Non-pigmented ciliary epithelial cell (primary cell): Measurements from ENCODE around the gene DDN.

Experiments
- DNase-seq: peaks from one replicate; pipeline ENCODE4 v3.0.0-alpha.2; 2010; ENCODE audit warnings: low read depth

Gene DDN

DNA sequence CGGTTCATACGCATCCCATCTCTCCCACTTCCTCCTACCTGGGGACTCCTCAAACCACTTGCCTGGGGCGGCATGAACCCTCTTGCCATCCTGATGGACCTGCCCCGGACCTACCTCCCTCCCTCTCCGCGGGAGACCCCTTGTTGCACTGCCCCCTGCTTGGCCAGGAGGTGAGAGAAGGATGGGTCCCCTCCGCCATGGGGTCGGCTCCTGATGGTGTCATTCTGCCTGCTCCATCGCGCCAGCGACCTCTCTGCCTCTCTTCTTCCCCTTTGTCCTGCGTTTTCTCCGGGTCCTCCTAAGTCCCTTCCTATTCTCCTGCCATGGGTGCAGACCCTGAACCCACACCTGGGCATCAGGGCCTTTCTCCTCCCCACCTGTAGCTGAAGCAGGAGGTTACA is 17.4 kb downstream of the DDN start:
- DNase-seq: no peak

DNA sequence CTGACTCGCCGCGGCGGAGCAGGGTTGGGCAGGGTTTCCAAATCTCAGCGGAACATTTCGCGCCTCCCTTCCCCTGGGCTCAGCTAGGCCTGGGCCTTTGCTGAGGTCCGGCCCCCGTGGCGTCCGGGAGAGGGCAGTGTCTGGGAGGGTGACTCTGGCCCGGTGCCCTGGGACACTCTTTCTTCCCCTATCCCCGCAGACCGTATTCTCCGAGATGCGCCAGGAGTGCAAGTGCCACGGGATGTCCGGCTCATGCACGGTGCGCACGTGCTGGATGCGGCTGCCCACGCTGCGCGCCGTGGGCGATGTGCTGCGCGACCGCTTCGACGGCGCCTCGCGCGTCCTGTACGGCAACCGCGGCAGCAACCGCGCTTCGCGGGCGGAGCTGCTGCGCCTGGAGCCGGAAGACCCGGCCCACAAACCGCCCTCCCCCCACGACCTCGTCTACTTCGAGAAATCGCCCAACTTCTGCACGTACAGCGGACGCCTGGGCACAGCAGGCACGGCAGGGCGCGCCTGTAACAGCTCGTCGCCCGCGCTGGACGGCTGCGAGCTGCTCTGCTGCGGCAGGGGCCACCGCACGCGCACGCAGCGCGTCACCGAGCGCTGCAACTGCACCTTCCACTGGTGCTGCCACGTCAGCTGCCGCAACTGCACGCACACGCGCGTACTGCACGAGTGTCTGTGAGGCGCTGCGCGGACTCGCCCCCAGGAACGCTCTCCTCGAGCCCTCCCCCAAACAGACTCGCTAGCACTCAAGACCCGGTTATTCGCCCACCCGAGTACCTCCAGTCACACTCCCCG is 18.0 kb downstream of the DDN start:
- no peak for DNase-seq

DNA sequence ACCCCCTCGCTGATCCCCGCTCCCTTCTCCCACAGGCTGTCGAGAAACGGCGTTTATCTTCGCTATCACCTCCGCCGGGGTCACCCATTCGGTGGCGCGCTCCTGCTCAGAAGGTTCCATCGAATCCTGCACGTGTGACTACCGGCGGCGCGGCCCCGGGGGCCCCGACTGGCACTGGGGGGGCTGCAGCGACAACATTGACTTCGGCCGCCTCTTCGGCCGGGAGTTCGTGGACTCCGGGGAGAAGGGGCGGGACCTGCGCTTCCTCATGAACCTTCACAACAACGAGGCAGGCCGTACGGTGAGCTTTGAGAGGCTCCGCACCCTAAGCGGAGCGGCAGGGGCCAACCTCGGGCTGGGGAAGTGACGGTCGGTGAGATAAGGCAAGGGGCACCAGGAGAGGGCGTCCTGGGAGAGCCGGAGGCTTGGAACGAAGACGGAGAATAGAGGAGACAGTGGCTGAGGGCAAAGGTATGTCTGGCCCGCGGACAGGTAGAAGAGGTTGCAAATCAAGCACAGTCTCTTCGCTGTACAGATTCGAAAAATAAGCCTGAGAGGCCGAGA is 18.7 kb downstream of the DDN start:
- no peak for DNase-seq

DNA sequence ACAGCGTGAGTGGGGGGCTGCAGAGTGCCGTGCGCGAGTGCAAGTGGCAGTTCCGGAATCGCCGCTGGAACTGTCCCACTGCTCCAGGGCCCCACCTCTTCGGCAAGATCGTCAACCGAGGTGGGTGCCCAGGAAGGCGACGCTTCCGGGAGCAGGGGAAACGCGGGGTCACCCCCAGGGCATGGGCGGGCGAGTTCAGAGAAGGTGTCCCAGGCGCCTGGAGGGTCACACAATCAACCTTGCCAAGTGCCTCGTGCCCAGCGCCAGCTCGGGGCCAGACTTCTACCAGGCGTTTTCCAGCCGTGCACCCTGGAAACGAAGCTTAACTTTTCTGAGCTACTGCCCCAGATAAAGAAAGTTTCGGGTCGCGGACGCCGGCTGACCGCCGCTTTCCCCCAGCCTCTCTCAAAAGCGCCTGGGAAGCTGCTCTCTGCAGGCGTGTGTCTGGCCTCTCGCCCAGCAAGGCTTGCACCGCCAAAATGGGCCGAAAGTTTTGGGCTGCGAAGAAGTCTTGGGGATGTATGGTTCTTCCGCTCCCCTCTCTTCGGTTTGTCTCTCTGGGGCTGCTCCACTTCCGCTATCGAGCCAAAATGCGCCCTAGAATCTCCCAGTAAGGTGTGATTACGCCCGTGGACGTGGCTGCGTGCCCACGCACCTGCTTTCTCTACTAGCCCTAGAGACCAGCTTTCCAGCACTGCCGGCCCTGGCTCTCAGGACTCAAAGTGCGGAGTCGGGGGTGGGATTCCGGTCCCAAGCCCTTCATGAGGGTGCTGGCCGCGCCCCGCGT is 19.4 kb downstream of the DDN start:
- DNase-seq: no peak

DNA sequence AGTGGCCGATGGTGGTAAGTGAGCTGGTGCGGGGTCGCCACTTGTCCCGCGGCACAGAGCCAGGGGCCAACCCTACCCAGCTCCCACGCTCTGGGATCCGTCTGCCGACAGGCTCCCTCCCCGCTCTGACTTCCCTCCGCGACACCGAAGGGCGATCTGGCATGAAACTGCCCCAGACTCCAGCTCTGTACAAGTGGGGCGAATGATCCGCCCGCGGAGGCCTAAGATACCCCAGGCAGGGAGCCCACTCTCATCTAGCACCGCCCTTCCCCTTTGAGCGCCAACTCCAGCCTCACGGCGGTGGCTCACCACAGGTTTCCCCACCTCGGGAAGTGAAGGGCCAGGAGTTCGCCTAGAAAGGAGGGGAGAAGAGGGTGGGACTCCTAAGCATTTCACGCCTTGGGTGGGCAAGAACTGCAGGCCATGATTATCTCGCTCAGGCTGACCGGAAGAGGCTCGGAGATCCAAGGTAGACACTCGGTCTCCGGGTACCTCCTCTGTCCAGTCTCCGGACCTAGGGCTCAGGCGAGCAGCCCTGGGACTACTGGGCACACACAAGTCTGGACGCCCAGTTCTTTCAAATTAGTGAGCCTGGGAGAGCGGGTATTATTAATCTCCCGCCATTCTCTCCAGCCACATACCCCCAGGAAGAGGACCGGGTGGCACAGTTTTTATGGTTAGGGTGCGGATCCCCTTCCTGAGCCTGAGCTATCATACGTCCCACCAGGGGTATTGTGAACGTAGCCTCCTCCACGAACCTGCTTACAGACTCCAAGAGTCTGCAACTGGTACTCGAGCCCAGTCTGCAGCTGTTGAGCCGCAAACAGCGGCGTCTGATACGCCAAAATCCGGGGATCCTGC is 20.2 kb downstream of the DDN start:
- no peak for DNase-seq

DNA sequence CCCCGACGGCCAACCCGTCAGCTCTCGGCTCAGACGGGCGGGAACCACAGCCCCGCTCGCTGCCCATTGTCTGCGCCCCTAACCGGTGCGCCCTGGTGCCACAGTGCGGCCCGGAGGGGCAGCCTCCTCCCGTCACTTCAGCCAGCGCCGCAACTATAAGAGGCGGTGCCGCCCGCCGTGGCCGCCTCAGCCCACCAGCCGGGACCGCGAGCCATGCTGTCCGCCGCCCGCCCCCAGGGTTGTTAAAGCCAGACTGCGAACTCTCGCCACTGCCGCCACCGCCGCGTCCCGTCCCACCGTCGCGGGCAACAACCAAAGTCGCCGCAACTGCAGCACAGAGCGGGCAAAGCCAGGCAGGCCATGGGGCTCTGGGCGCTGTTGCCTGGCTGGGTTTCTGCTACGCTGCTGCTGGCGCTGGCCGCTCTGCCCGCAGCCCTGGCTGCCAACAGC is 20.9 kb downstream of the DDN start, which contains the start of gene WNT1:
TSS of gene WNT1 (plus strand) at position 32 of the 450 bp plus-strand sequence. CDS start at position 361, 329 bp downstream.
- no peak for DNase-seq

DNA sequence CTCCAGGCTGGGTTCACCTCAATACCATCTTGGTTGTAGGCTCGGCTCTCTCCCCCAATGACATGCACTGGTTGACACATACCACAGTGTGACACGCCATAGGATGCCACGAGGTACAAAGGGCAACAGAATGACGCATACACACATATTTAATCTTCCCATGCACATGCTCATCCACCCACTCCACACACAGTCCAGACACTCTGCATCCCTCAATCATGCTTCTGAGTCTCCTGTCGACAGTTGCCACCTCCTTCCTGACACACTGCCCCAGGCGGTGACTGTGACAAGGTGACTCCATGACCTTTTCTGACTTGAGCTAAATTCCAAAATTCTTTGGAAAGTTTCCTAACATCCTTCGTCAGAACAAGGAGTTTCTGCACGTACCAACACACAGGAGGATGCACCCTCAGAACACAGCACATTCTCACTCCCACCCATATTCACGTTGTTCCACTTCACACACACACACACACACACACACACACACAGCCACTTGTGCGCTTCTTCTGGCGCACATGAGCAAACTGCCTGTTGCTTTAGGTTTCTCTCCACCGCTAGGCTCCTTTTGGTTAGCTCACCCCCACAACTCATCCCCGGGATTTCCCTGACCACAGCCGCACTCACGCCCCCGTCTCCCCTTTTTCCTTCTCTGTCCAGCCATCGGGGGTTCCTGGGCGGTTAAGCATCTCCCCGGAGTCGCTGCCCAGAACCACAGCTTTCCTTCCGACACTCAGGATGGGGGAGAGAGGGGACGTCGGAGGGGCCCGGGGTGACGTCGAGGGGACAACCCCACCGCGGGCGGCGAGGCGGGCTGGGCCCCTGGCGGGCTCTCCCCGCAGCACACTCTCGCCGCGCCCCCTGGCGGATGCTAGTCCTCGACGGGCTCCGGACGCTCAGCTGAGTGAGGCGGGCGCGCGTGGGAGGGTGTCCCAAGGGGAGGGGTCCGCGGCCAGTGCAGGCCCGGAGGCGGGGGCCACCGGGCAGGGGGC is 21.6 kb downstream of the DDN start:
- no peak for DNase-seq

DNA sequence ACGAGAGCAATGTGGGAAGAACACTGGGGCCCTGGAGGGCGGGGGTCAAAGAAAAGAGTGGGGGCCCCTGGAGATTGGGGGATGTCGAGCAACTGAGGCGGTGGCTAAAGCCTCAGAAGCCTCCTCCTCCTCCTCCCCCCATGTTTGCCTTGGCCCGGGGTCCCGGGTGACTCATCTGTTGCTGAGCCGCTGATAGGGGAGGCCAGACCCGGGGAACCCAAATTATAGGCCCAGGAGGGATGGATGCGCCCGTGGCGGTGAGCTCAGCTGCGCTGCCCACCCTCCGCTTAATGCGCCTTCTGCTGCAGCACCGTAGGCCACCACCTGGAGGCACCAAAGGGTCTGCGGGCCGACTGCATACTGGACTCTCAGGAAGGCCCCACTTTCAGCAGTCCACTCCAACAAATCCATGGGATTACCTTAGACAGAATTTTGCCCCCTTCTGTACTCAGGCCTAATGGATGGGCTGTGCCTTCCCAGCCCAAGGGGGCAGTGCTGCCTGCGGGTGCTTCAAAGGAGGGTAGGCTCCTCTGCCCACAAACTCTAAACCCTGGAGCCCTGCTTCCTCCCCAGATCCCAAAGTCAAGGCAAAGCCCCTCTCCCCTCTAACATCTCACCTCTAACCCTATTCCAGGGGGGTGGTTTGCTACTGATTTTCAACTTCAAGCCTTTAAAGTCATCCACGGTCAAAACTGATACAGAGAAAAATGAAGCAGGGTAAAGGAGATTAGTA is 25.1 kb downstream of the DDN start:
- DNase-seq: no peak

DNA sequence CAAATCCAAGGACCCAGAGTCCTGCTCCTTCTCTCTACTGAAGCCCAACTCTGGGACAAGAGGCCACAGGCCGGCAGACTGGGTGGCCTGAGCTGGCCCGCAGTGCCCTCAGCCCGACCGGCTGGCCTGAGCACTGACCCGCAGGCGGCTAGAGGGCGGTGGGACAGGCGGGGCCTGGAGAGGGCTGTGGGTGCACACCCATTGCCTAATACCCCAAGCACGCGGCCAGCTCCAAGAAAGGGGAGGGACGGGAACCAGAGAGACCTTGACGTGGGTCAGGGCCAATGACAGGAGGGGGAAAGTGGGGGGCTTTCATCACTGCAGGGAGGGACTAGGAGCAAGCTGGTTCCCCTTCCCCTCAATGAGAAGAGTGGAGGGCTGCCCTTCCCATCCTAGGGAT is 25.6 kb downstream of the DDN start:
- no peak for DNase-seq

DNA sequence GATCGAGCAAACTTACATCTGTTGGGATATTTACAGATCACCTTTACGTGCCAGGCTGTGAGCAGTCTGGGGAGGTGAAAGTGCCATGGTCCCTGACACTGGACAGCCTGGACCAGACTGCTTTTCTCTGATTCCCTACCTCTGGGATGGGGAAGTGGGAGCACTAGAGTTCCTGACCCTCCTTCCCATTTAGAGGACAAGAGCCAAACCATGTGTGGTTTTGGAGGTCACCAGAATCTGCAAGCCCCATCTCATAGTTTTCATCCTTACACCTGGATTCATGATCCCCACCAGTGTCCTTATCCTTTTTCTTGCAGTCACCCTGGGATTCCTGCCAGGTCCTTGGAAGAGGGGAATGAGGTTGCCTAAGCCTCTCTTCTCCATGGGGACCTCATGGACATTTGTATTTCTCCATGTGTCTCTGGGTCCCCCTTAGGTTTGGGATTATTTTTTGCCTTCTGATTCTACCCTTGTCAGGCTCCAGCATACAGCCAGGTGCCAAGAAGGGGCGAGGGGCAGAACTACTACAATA is 26.2 kb downstream of the DDN start:
- DNase-seq: no peak

DNA sequence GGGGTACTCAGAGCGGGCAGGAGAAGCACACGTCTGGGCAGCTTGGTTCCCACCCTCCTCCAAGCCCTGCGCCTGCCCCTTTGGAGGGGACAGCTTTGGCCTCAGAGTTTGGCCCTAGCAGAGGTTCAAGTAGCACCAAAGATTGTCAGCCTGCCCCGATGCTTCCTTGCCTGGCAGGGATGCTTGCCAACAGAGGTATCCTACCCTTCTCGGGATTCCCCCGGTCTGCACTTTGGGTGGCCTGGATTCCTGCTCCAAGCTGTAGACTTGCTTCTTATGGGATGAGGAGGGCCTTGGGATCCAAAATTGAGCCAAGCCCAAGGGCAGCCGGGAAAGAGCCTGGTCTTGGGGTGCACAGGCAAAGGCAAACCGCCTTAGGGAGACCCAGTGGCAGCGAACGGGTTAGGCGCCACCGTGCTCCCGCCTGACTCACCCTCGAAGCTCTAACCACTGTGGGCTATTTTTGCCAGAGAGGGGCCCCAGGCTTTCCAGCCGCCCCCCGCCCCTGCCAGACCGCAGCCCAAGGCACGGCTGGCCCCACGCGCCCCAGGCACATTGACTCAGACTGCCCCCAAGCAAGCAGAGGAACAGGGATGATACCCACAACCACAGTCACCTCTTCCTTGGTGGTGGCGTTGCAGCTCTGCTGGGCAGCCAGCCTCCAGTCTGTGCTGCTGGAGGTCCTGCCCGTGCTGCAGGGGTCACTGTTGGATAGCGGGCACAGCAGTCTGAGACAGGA is 26.8 kb downstream of the DDN start:
- DNase-seq: no peak

DNA sequence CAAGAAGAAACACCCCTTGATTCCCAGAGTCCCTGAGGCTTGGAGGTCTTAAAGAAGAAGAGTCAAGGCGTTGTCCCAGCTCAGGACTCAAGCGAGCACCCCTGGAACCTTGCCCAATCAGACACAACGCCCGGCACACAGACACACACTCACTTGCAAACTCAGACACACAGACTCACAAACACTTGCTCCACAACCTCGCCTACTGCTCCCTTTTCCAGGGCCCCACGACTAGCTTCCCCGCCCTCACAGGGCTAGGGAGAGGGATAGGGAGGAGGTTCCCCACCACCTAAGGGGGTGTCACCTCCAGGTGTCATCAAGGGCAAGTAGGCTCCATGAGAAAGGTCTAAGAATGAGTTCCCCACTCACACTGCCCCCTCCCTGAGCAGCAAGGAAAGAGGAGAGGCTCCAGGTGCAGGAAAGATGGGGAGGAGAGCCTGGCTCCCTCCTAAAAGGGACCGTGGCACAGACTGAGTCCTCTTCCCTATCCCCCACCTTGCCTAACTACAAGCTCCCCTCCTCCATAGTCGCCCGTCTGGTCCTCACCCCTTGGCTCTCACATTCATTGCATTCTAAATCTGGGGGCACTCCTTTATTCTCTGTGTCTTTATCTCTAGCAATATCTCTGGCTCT is 28.4 kb downstream of the DDN start:
- DNase-seq: no peak

DNA sequence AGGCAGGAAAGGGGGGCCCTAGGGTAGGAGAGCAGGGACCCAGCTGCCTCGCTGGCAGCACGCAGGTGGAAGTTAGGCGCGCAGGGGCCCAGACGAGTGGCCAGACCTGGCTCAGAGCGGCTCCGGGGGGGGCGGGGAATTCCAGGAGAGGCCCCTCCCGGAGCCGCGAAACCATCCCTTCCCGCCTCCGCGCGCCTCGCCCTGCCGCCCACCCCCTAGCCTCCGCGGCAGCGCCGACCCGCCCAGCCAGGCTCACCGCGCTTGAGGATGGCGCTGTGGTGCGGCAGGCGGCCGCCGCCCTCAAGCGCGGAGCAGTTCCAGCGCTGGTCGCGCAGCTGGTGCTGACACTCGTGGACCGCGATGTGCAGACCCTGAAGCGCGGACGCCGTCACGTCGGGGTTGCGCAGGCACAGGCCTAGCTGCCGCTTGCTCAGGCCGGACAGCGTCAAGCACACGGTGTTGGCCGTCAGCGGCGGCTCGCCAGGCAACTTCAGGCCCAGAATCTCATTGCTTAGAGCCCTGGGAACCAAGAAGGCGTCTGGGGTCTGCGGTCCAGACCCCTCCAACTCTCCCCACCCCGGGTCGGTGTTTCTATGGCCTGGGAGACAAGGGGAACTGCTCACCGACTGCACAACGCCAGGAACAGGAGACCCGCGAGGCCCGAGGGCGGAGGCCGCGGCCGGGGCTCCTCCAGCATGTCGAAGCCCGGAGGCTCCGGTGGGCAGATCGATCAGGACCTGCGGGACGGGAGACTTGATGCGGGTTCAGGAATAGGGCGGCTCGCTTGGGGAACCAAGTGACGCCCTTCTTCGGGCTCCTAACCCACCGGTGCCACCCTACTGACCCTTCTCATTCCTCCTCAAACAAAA is 29.1 kb downstream of the DDN start:
- no peak for DNase-seq

DNA sequence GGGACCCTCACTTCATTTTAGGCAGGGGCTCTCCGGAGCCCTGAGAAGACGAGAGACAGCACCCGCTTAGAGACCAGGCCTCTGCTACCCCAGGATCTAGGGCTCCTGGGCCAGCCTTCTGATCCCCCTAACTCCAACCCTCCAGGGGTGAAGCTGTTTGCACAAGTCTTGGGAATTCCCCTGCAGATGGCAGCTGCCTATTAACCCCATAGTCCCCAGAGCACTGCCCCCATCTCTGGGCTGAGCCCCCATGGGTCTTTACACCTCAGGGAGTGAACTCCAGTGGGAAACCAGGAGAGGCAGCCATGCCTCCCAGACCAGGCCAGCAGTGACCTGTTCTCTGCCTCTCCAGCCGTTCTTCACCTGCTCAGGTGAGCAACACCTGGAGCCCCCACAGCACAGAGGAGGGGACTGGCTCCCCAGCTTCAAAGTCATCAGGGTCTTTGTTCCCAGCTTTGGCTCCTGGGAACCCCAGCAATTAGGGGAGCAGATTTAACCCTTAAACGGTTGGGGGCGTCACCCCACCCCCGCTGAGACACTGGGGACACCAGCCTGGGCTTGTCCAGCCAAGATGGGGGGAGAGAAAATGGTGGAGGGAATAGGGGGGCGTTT is 29.9 kb downstream of the DDN start:
- no peak for DNase-seq

DNA sequence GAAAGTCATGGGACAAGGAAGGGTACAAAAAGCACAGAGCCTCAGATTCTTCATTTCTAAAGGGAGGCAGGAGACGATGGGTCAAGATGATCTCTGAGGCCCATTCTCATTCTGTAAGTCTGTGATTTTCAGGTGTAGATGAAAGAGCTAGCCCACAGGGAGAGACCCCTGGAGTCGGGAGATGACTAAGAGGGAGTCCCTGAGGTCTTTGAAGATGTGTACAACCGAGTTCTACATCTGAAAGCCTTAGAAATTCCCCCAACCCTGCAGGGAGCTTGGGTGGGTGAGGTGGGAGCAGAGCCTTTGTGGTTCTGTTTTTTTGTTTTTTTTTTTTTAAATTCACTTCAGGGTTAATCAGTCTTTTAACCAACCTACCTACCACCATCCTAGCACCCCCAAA is 30.7 kb downstream of the DDN start:
- no peak for DNase-seq

DNA sequence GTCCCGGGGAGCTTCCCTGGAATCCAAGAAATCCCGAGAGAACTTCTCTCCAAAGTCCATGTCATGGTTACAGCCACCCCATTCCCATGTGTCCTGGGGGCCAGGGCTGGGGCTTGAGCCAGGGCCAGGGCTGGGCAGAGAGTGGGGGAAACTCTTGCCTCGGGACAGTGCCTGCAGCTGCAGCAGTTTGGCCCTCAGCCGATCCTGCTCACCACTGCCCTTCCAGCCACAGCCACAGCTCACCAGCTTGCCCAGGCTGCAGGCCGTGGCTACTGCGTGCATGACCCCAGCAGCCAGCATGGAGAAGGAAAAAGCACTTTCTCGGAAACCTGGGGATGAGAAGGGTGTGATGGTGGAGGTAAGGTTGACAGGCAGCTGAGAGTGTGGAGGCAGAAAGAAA is 31.2 kb downstream of the DDN start:
- no peak for DNase-seq
